Lung microvascular endothelial cell (primary cell): ENCODE results near the gene ADGRB2. TPM values are rescaled to one million over a fixed set of nuclear protein-coding genes. Genes with fewer than 3 reads are reported as not detected.

ENCODE experiments used
- DNase-seq, 2 donors: peaks; one replicate each; pipeline versions ENCODE4 v3.0.0 to v3.0.0-alpha.2; 2010; ENCODE audit warnings: low read depth in 2 of 2
- total RNA-seq: library from RNA; depleted of rRNA; stranded (reverse); fragments of >200 nt; gene quantifications from 2 replicates; pipeline ENCODE4 v1.2.1, GENCODE V29; 2014

The ADGRB2 gene
- total RNA-seq, 1 donor from 2014 or later: 0.20 TPM

GRCh38 chr1:31704271-31705079, 59.7 kb downstream of the ADGRB2 start:
- no peak for DNase-seq

- no peak for DNase-seq
Measured at GRCh38 chr1:31703431-31704270, 60.5 kb downstream of the ADGRB2 start, which contains the start of gene COL16A1. COL16A1 (minus strand) TSS chr1:31704017; CDS start chr1:31702193, 1,824 bp downstream.

GRCh38 chr1:31702836-31703404, 61.2 kb downstream of the ADGRB2 start:
- DNase-seq: no peak

GRCh38 chr1:31701091-31701736, 62.9 kb downstream of the ADGRB2 start:
- peak; percentile 80 to 85 for DNase-seq

- DNase-seq: no peak
Measured at GRCh38 chr1:31700468-31701090, 63.6 kb downstream of the ADGRB2 start.

GRCh38 chr1:31699341-31699891, 64.7 kb downstream of the ADGRB2 start:
- DNase-seq: peak in 1 of 2 donors; percentile 73

GRCh38 chr1:31697369-31697984, 66.7 kb downstream of the ADGRB2 start:
- no peak for DNase-seq

- no peak for DNase-seq
Measured at GRCh38 chr1:31696242-31696641, 67.9 kb downstream of the ADGRB2 start.

GRCh38 chr1:31695327-31695726, 68.8 kb downstream of the ADGRB2 start:
- no peak for DNase-seq

- no peak for DNase-seq
Measured at GRCh38 chr1:31694964-31695313, 69.2 kb downstream of the ADGRB2 start.

GRCh38 chr1:31694069-31694963, 69.8 kb downstream of the ADGRB2 start:
- no peak for DNase-seq

- no peak for DNase-seq
Measured at GRCh38 chr1:31693231-31693630, 70.9 kb downstream of the ADGRB2 start.

- DNase-seq: no peak
Measured at GRCh38 chr1:31691951-31692350, 72.2 kb downstream of the ADGRB2 start.

- no peak for DNase-seq
Measured at GRCh38 chr1:31691446-31691845, 72.7 kb downstream of the ADGRB2 start.

GRCh38 chr1:31690921-31691320, 73.2 kb downstream of the ADGRB2 start:
- no peak for DNase-seq

- DNase-seq: peak; percentile 57 to 91
Measured at GRCh38 chr1:31689854-31690253, 74.3 kb downstream of the ADGRB2 start.

- no peak for DNase-seq
Measured at GRCh38 chr1:31689379-31689778, 74.8 kb downstream of the ADGRB2 start.

GRCh38 chr1:31688233-31688918, 75.8 kb downstream of the ADGRB2 start:
- no peak for DNase-seq

- DNase-seq: no peak
Measured at GRCh38 chr1:31687601-31688000, 76.5 kb downstream of the ADGRB2 start.
